Panc1 (cell line): Measurements from ENCODE around the gene BRWD1. TPM values are rescaled to one million over a fixed set of nuclear protein-coding genes. Genes with fewer than 3 reads are reported as not detected.
"Not testable (repeated sequence)": the region's sequence is repeated elsewhere in the genome, so short reads cannot be mapped to it uniquely, and the experiment has no call there.

ENCODE experiments used
- ATAC-seq: fragments of 200-7000 bp; cut with Tn5 transposase; 2 replicates; pipeline ENCODE4 v1.9.1; 2020; ENCODE audit warnings: mild to moderate bottlenecking, moderate library complexity
- BruUV-seq: library from RNA; stranded (reverse); fragments of 400-500 nt; replicated peaks from 2 replicates; lab custom pipeline; 2021; lab: Mats Ljungman, UMichigan
- CTCF ChIA-PET: fragments of 300-600 bp; sonication (Branson Sonifier 250); formaldehyde crosslinking; loops from one replicate; lab custom pipeline; 2022; ENCODE audit warnings: antibody characterized with exemption; lab: Charles Lee
- POLR2A ChIA-PET: fragments of 300-600 bp; sonication (Branson Sonifier 250); formaldehyde crosslinking; loops from one replicate; lab custom pipeline; 2022; ENCODE audit warnings: antibody characterized with exemption; lab: Charles Lee
- DNase-seq: peaks from one replicate; pipeline ENCODE4 v3.0.0-alpha.2; 2010; ENCODE audit warnings: low read depth, low spot score
- H3K27ac ChIP-seq: 2 replicates; pipeline ENCODE4 v1.5.1; 2011; ENCODE audit warnings: mild to moderate bottlenecking, low read length, inconsistent platforms
- H3K27me3 ChIP-seq: fragments of 200-500 bp; sonication (Bioruptor generic); 2 replicates; pipeline ENCODE4 v1.6.0; 2014; ENCODE audit warnings: low read length, inconsistent platforms; ENCODE audit not compliant: control insufficient read depth, insufficient read depth
- H3K36me3 ChIP-seq: fragments of 200-500 bp; sonication (Bioruptor generic); 2 replicates; pipeline ENCODE4 v1.5.1; 2014; ENCODE audit warnings: inconsistent platforms, mild to moderate bottlenecking, low read length, moderate library complexity; ENCODE audit not compliant: control insufficient read depth, insufficient read depth
- H3K4me1 ChIP-seq: 2 replicates; pipeline ENCODE4 v1.5.1; 2011; ENCODE audit warnings: inconsistent platforms, mild to moderate bottlenecking, low read length, moderate library complexity; ENCODE audit not compliant: control insufficient read depth, insufficient read depth
- H3K4me3 ChIP-seq, 2 experiments: 2 replicates each; pipeline ENCODE4 v1.5.1; 2011 to 2012; ENCODE audit warnings: low read depth in 2 of 2, low read length in 2 of 2, mild to moderate bottlenecking in 2 of 2, inconsistent platforms in 1 of 2, moderate library complexity in 1 of 2
- H3K9me3 ChIP-seq: fragments of 200-500 bp; sonication (Bioruptor generic); 2 replicates; pipeline ENCODE4 v1.5.1; 2014; ENCODE audit warnings: low read depth, mild to moderate bottlenecking, inconsistent platforms, low read length, moderate library complexity; ENCODE audit not compliant: control insufficient read depth, insufficient read depth
- CTCF ChIP-seq: fragments of 450-650 bp; IDR thresholded peaks from 2 replicates; pipeline ENCODE4 v1.5.1; 2017; ENCODE audit warnings: mild to moderate bottlenecking
- POLR2AphosphoS5 ChIP-seq: IDR thresholded peaks from 2 replicates; pipeline ENCODE4 v1.6.1; 2012; ENCODE audit warnings: mild to moderate bottlenecking, low read depth, low read length, moderate library complexity
- REST ChIP-seq, 2 experiments: IDR thresholded peaks; 2 replicates each; pipeline ENCODE4 v1.6.1; 2011 to 2012; ENCODE audit warnings: low read depth in 2 of 2, control low read depth in 1 of 2, low read length in 1 of 2, mild to moderate bottlenecking in 1 of 2, moderate library complexity in 1 of 2; ENCODE audit not compliant: insufficient read depth in 1 of 2
- SIN3A ChIP-seq: IDR thresholded peaks from 2 replicates; pipeline ENCODE4 v1.6.1; 2012; ENCODE audit warnings: low read depth, mild to moderate bottlenecking, low read length, moderate library complexity, borderline replicate concordance; ENCODE audit not compliant: insufficient read depth
- TCF7L2 ChIP-seq: IDR thresholded peaks from 2 replicates; pipeline ENCODE4 v1.6.1; 2011; ENCODE audit warnings: mild to moderate bottlenecking, low read depth, low read length, inconsistent platforms
- in situ Hi-C: cut with HindIII; loops from 2 replicates; pipeline ENCODE4 v1.10.0; 2016; ENCODE audit warnings: low sequenced_read_pairs, low pct_unique_long_range_greater_than_20kb
- intact Hi-C: fragments of 100-400 bp; cut with micrococcal nuclease; formaldehyde crosslinking; loops from one replicate; pipeline ENCODE4 v1.10.0; 2022; ENCODE audit not compliant: unreplicated experiment
- total RNA-seq: library from RNA; stranded (reverse); gene quantifications from one replicate; pipeline ENCODE4 v1.2.1, GENCODE V29; 2021; ENCODE audit not compliant: unreplicated experiment

Gene BRWD1
- total RNA-seq, 1 experiment from 2014 or later, result 26.2 TPM

GRCh38 chr21:39161064-39161463, 152.4 kb downstream of the BRWD1 start:
- H3K4me1 ChIP-seq, result no peaks in the 10 kb centered on the region
- ChIA-PET POLR2A (no interaction called here), CTCF (interaction anchor here (0.6 kb wide), 1 partner anchor 226 kb away, joined by 3 read pairs; no protein-coding TSS in a partner anchor)
- intact Hi-C loops (no loop called here), in situ Hi-C loops (no loop called here)
- peaks cover 7% of the 10 kb centered on the region; the same call in 1 of the 2 replicates for H3K9me3 ChIP-seq
- ATAC-seq, result no peak
- TF ChIP-seq POLR2AphosphoS5 (no peak), SIN3A (no peak), TCF7L2 (no peak), REST (IDR thresholded peaks at IDR 0.05; ENCODE audit: insufficient read depth in 1 of 2, low read depth in 2 of 2, low read length in 1 of 2) (no peak), CTCF (no peak)
- H3K27ac ChIP-seq, result no peak overlapping the region
- DNase-seq, result no peak
- BruUV-seq, result no TSS peak
- no peaks in the 10 kb centered on the region for H3K27me3 ChIP-seq
- H3K4me3 ChIP-seq, result no peak overlapping the region
- H3K36me3 ChIP-seq, result no peaks in the 10 kb centered on the region

- H3K4me1 ChIP-seq, result no peaks in the 10 kb centered on the region
- in situ Hi-C loops (no loop called here), intact Hi-C loops (no loop called here)
- ATAC-seq, result no peak
- TF ChIP-seq POLR2AphosphoS5 (no peak), SIN3A (no peak), CTCF (no peak), TCF7L2 (no peak), REST (IDR thresholded peaks at IDR 0.05; ENCODE audit: insufficient read depth in 1 of 2, low read depth in 2 of 2, low read length in 1 of 2) (no peak)
- DNase-seq, result no peak
- no peaks in the 10 kb centered on the region for H3K36me3 ChIP-seq
- H3K9me3 ChIP-seq, result peaks cover 1% of the 10 kb centered on the region; the same call in 1 of the 2 replicates
- no TSS peak for BruUV-seq
- H3K27me3 ChIP-seq, result no peaks in the 10 kb centered on the region
- H3K4me3 ChIP-seq, result no peak overlapping the region
- no peak overlapping the region for H3K27ac ChIP-seq
- POLR2A ChIA-PET, result no interaction called here
- CTCF ChIA-PET, result no interaction called here
These were observed 153.9 kb downstream of the BRWD1 start for GRCh38 chr21:39159342-39160063.

- not testable (repeated sequence) for ATAC-seq
These were observed 156.2 kb downstream of the BRWD1 start for GRCh38 chr21:39157241-39157640.

More at GRCh38 chr21:39157241-39157640, 156.2 kb downstream of the BRWD1 start:
- in situ Hi-C loops, H3K4me3 ChIP-seq, BruUV-seq, POLR2A ChIA-PET, H3K27me3 ChIP-seq, H3K9me3 ChIP-seq, H3K4me1 ChIP-seq, DNase-seq, H3K27ac ChIP-seq, H3K36me3 ChIP-seq, intact Hi-C loops, CTCF ChIA-PET: not testable (repeated sequence)
